Adrenal gland (tissue), 5 donors: ENCODE measurements around the gene MEGF11.

Experiments used
- POLR2A ChIP-seq, 2 donors: fragments of 450-650 bp; IDR thresholded peaks; one replicate each; pipeline ENCODE4 v1.6.1; 2017; ENCODE audit warnings: antibody characterized with exemption in 2 of 2, mild to moderate bottlenecking in 2 of 2, moderate library complexity in 1 of 2
- TF ChIP-seq, protein P1 (sequence below), 6 experiments: fragments of 450-650 bp in 4 of 6; fragments of 200-600 bp in 2 of 6; sonication (generic) in 1 of 6; IDR thresholded peaks; 1 replicate in 5 of 6; 2 replicates in 1 of 6; pipeline versions ENCODE4 v1.5.1 to v1.8.0; 2016 to 2021; ENCODE audit warnings: antibody characterized with exemption in 6 of 6, mild to moderate bottlenecking in 2 of 6, moderate library complexity in 1 of 6
- donor health status: DM: no; HTN: no; CAD: no.

- TF ChIP-seq, protein P1, sequence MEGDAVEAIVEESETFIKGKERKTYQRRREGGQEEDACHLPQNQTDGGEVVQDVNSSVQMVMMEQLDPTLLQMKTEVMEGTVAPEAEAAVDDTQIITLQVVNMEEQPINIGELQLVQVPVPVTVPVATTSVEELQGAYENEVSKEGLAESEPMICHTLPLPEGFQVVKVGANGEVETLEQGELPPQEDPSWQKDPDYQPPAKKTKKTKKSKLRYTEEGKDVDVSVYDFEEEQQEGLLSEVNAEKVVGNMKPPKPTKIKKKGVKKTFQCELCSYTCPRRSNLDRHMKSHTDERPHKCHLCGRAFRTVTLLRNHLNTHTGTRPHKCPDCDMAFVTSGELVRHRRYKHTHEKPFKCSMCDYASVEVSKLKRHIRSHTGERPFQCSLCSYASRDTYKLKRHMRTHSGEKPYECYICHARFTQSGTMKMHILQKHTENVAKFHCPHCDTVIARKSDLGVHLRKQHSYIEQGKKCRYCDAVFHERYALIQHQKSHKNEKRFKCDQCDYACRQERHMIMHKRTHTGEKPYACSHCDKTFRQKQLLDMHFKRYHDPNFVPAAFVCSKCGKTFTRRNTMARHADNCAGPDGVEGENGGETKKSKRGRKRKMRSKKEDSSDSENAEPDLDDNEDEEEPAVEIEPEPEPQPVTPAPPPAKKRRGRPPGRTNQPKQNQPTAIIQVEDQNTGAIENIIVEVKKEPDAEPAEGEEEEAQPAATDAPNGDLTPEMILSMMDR (IDR thresholded peaks at IDR 0.05) = no peak
- no peak for TF ChIP-seq POLR2A (IDR thresholded peaks at IDR 0.05)
These were observed 174.6 kb downstream of the MEGF11 start for GRCh38 chr15:66078929-66079275.
